K562 (cell line): Measurements from ENCODE around the gene USPL1. TPM values are rescaled to one million over a fixed set of nuclear protein-coding genes. Genes with fewer than 3 reads are reported as not detected.
A peak's percentile ranks its signal among the peaks of the same experiment; 100 is the strongest.

Experiments used
- ATAC-seq: fragments of 200-7000 bp; cut with Tn5 transposase; 3 replicates; pipeline ENCODE4 v1.9.1; 2020; ENCODE audit warnings: moderate library complexity
- BruUV-seq: library from RNA; stranded (reverse); fragments of 400-500 nt; replicated peaks from 2 replicates; lab custom pipeline; 2021; lab: Mats Ljungman, UMichigan
- CTCF ChIA-PET: fragments of 300-600 bp; formaldehyde crosslinking; extraction: SDS; loops from one replicate; lab custom pipeline; 2021; ENCODE audit warnings: low intra/inter-chr PET ratio; lab: Yijun Ruan, JAX
- POLR2A ChIA-PET: fragments of 300-600, 350-650 bp; sonication (Branson Sonifier 250); formaldehyde crosslinking; extraction: SDS; loops from one replicate; lab custom pipeline; 2021; ENCODE audit warnings: antibody characterized with exemption, inconsistent platforms; lab: Yijun Ruan, JAX
- DNase-seq, 4 experiments: peaks; one replicate each; pipeline versions ENCODE4 v3.0.0 to v3.0.0-alpha.2; 2011 to 2018; ENCODE audit warnings: low spot score in 3 of 4, mixed read lengths in 3 of 4; ENCODE audit errors: extremely low read depth in 1 of 4
- FAIRE-seq: peaks from 2 replicates; lab custom pipeline; 2011; peaks lifted over from hg19 to GRCh38; lab: Jason Lieb, UNC
- H2AFZ ChIP-seq: 2 replicates; pipeline ENCODE4 v1.6.0; 2011; ENCODE audit warnings: low read depth, low read length, control low read depth, inconsistent platforms
- H3K27ac ChIP-seq: fragments of 200-600 bp; 3 replicates; pipeline ENCODE4 v1.8.0; 2011; ENCODE audit warnings: low read depth, mild to moderate bottlenecking, control low read depth, inconsistent platforms, low read length, moderate library complexity, mixed read lengths; ENCODE audit errors: extremely low read depth
- H3K27me3 ChIP-seq, 2 experiments: fragments of 300-600 bp in 1 of 2; 2 replicates in 1 of 2; 3 replicates in 1 of 2; pipeline versions ENCODE4 v1.6.0 to v1.8.0; 2011; ENCODE audit warnings: inconsistent platforms in 2 of 2, low read length in 2 of 2, mild to moderate bottlenecking in 1 of 2, mixed read lengths in 1 of 2, moderate library complexity in 1 of 2; ENCODE audit not compliant: control insufficient read depth in 2 of 2, insufficient read depth in 2 of 2
- H3K36me3 ChIP-seq: fragments of 300-600 bp; 3 replicates; pipeline ENCODE4 v1.8.0; 2011; ENCODE audit warnings: mild to moderate bottlenecking, low read length, inconsistent platforms; ENCODE audit not compliant: control insufficient read depth, insufficient read depth
- H3K4me1 ChIP-seq, 2 experiments: fragments of 200-600 bp in 1 of 2; replicated peaks in 1 of 2; 2 replicates in 1 of 2; 3 replicates in 1 of 2; pipeline versions ENCODE4 v1.5.1 to v1.8.0; 2011; ENCODE audit warnings: inconsistent platforms in 2 of 2, low read length in 2 of 2, mild to moderate bottlenecking in 1 of 2, mixed read lengths in 1 of 2, moderate library complexity in 1 of 2; ENCODE audit not compliant: control insufficient read depth in 2 of 2, insufficient read depth in 2 of 2
- H3K4me2 ChIP-seq: 2 replicates; pipeline ENCODE4 v1.6.1; 2011; ENCODE audit warnings: low read length, control low read depth, inconsistent platforms, mixed read lengths; ENCODE audit not compliant: insufficient read depth
- H3K4me3 ChIP-seq: fragments of 200-600 bp; sonication (generic), shearing (Covaris generic); 2 replicates; pipeline ENCODE4 v1.5.1; 2016; ENCODE audit warnings: control low read depth, inconsistent platforms
- H3K79me2 ChIP-seq: fragments of 200-600 bp; 3 replicates; pipeline ENCODE4 v1.8.0; 2011; ENCODE audit warnings: low read length, inconsistent platforms; ENCODE audit not compliant: control insufficient read depth, insufficient read depth
- H3K9ac ChIP-seq, 2 experiments: 2 replicates each; pipeline versions ENCODE4 v1.6.0 to v1.6.1; 2011; ENCODE audit warnings: low read depth in 2 of 2, low read length in 2 of 2, control low read depth in 1 of 2, inconsistent platforms in 1 of 2, mild to moderate bottlenecking in 1 of 2, mixed read lengths in 1 of 2; ENCODE audit not compliant: insufficient read depth in 1 of 2
- H3K9me1 ChIP-seq: one replicate; pipeline ENCODE4 v1.6.0; 2011; ENCODE audit warnings: inconsistent platforms, mild to moderate bottlenecking, low read length, moderate library complexity; ENCODE audit not compliant: control insufficient read depth, insufficient read depth
- H3K9me3 ChIP-seq: replicated peaks from 2 replicates; pipeline ENCODE4 v1.5.1; 2011; ENCODE audit warnings: low read depth, low read length, inconsistent platforms; ENCODE audit not compliant: control insufficient read depth, insufficient read depth
- H4K20me1 ChIP-seq: replicated peaks from 2 replicates; pipeline ENCODE4 v1.6.1; 2011; ENCODE audit warnings: low read length, inconsistent platforms, mixed read lengths; ENCODE audit not compliant: control insufficient read depth, insufficient read depth
- ATF3 ChIP-seq, 2 experiments: fragments of 450-650 bp in 1 of 2; sonication (generic) in 1 of 2; formaldehyde crosslinking in 1 of 2; IDR thresholded peaks in 1 of 2; conservative IDR thresholded peaks in 1 of 2; 2 replicates each; pipeline versions ENCODE4 v1.6.1 to v1.8.1; 2016 to 2023; ENCODE audit warnings: mild to moderate bottlenecking in 2 of 2, moderate library complexity in 2 of 2, inconsistent platforms in 1 of 2, missing genetic modification reagents in 1 of 2
- BDP1 ChIP-seq: IDR thresholded peaks from 3 replicates; pipeline ENCODE4 v1.6.1; 2011; ENCODE audit not compliant: insufficient read length, insufficient read depth
- C11orf30 ChIP-seq: fragments of 450-650 bp; IDR thresholded peaks from 2 replicates; pipeline ENCODE4 v1.6.1; 2016; ENCODE audit warnings: low read depth, mild to moderate bottlenecking
- FOSL1 ChIP-seq: fragments of 200-800 bp; sonication (Bioruptor generic); conservative IDR thresholded peaks from 2 replicates; pipeline ENCODE4 v1.6.1; 2016; ENCODE audit warnings: missing genetic modification characterization, missing compliant biosample characterization
- JUND ChIP-seq, 2 experiments: IDR thresholded peaks; 2 replicates in 1 of 2; 3 replicates in 1 of 2; pipeline ENCODE4 v1.6.1; 2011; ENCODE audit warnings: borderline replicate concordance in 2 of 2, low read depth in 2 of 2, low read length in 2 of 2, improper control_type of control experiment in 1 of 2, missing biosample characterization in 1 of 2, missing genetic modification characterization in 1 of 2, missing genetic modification reagents in 1 of 2
- NFE2 ChIP-seq: IDR thresholded peaks from 2 replicates; pipeline ENCODE4 v1.6.1; 2014; ENCODE audit warnings: antibody characterized with exemption, low read depth
- NRF1 ChIP-seq, 2 experiments: fragments of 450-650 bp; IDR thresholded peaks in 1 of 2; conservative IDR thresholded peaks in 1 of 2; 2 replicates each; pipeline ENCODE4 v1.6.1; 2014; ENCODE audit warnings: mild to moderate bottlenecking in 2 of 2
- PKNOX1 ChIP-seq: fragments of 450-650 bp; IDR thresholded peaks from 2 replicates; pipeline ENCODE4 v1.6.1; 2016
- SNIP1 ChIP-seq: fragments of 450-650 bp; IDR thresholded peaks from 2 replicates; pipeline ENCODE4 v1.7.1; 2017; ENCODE audit warnings: low read depth, mild to moderate bottlenecking
- ZNF75A ChIP-seq: fragments of 450-650 bp; formaldehyde crosslinking; IDR thresholded peaks from 2 replicates; pipeline ENCODE4 v1.4.0; 2020; ENCODE audit warnings: mild to moderate bottlenecking
- WGBS: fragments of 100-300 bp; shearing (Covaris generic); methylation state at CpG from one replicate; pipeline ENCODE4 v1.1.6; 2016; ENCODE audit warnings: low coverage, mixed read lengths; ENCODE audit not compliant: insufficient coverage; ENCODE audit errors: missing lambda C conversion rate; 5-methylcytosine and 5-hydroxymethylcytosine counted together
- in situ Hi-C: fragments of 300-500 bp; cut with MboI; formaldehyde crosslinking; loops from 4 replicates; pipeline ENCODE4 v1.15.0; 2018; ENCODE audit warnings: inconsistent platforms, mixed read lengths
- intact Hi-C: fragments of 100-400 bp; cut with micrococcal nuclease; formaldehyde crosslinking; loops from 2 replicates; pipeline ENCODE4 v1.14.2; 2022
- polyA plus RNA-seq, 8 experiments: library from polyadenylated mRNA; depleted of rRNA in 4 of 8; stranded (reverse) in 5 of 8; unstranded in 3 of 8; fragments of >200 nt; fragmentation: Nextera tagmentation in 2 of 8; fragmentation: Illumina TruSeq in 1 of 8; extraction: Ambion mirVana in 2 of 8; extraction: Trizol in 1 of 8; gene quantifications; 2 replicates each; pipeline versions ENCODE4 v1.2.1 to v1.2.3, GENCODE V29; 2011 to 2014; ENCODE audit warnings: inconsistent platforms in 1 of 8, missing spikeins in 1 of 8
- total RNA-seq, 7 experiments: library from RNA; depleted of rRNA in 6 of 7; stranded (reverse); fragments of >200 nt in 6 of 7; fragmentation: Illumina TruSeq in 2 of 7; extraction: Trizol in 2 of 7; gene quantifications; 2 replicates each; pipeline versions ENCODE4 v1.2.1 to v1.2.3, GENCODE V29; 2011 to 2021; ENCODE audit warnings: low replicate concordance in 1 of 7

USPL1 gene
- total and polyA plus RNA-seq, 9 of the 15 experiments (the other 6 are each of a cell fraction or from before 2014, with no cell fraction given), result 5.5 to 18.0 (median 12.0) TPM

GRCh38 chr13:30569901-30570576 is 47.7 kb upstream of the USPL1 start:
- Histone ChIP-seq H3K27ac (no peak overlapping the region), H4K20me1 (no peaks in the 10 kb centered on the region), H3K36me3 (no peaks in the 10 kb centered on the region), H3K4me2 (no peak overlapping the region), H2AFZ (no peak overlapping the region)
- intact Hi-C loops, result loop anchor here (10.0 kb wide), 1 partner anchor 225 kb away; no protein-coding TSS in a partner anchor
- peak; percentile 71 for FAIRE-seq
- CTCF ChIA-PET, result no interaction called here
- 20% methylated on average over 8 of the region's 8 CpGs for WGBS
- no TSS peak for BruUV-seq
- in situ Hi-C loops, result no loop called here
- no peak for TF ChIP-seq ZNF75A (CRISPR knock-in tag)
- peak; percentile 59 for TF ChIP-seq FOSL1
- peak; percentile 19; the same call in 1 of the 2 replicates for TF ChIP-seq PKNOX1
- TF ChIP-seq SNIP1, result no peak
- TF ChIP-seq C11orf30, result peak; percentile 32; the same call in 1 of the 2 replicates
- 0 out of 2 replicates have a peak, but pooled peaks have one; percentile 34 for TF ChIP-seq NFE2
- TF ChIP-seq ATF3 (IDR thresholded peaks at IDR 0.05), result peak; percentile 45
- no peak for TF ChIP-seq ATF3 (CRISPR knock-in tag; conservative IDR thresholded peaks at IDR 0.05)
- peak; percentile 45; the same call in 1 of the 2 replicates for TF ChIP-seq JUND (IDR thresholded peaks at IDR 0.05; ENCODE audit: borderline replicate concordance, low read depth, low read length)
- peak; percentile 48; the same call in 1 of the 3 replicates for TF ChIP-seq JUND (tag; IDR thresholded peaks at IDR 0.05; ENCODE audit: borderline replicate concordance, low read depth, low read length)
- no peak for TF ChIP-seq NRF1 (conservative IDR thresholded peaks at IDR 0.05 in 1 of 2, IDR thresholded peaks at IDR 0.05 in 1 of 2)
- no peak for TF ChIP-seq BDP1
- TF ChIP-seq, all 486 proteins: peak for 6
- Histone ChIP-seq H3K4me1 (no peaks in the 10 kb centered on the region; a peak in 1 of 5 replicates), H3K4me3 (no peak overlapping the region), H3K27me3 (no peaks in the 10 kb centered on the region), H3K79me2 (no peaks in the 10 kb centered on the region), H3K9me1 (no peaks in the 10 kb centered on the region), H3K9me3 (no peaks in the 10 kb centered on the region), H3K9ac (no peak overlapping the region)
- ATAC-seq (peak; percentile 42; the same call in 2 of the 3 replicates), DNase-seq (peak in 3 of 4 experiments; percentile 5 to 49 (median 7))
- POLR2A ChIA-PET, result no interaction called here
